Anterior cingulate cortex (tissue), 58 donors: Measurements from ENCODE around the gene CD8B2.
"Not testable (repeated sequence)": the region's sequence is repeated elsewhere in the genome, so short reads cannot be mapped to it uniquely, and the experiment has no call there.

Experiments used
- DNase-seq, 58 donors: peaks; one replicate each; lab custom pipeline; 2025; lab: John Stamatoyannopoulos, UW

Gene CD8B2

GRCh38 chr2:106486551-106487385, at the start of gene CD8B2:
TSS of gene CD8B2 (plus strand) at chr2:106487364. CDS start at chr2:106487427, 63 bp downstream.
- not testable (repeated sequence) for DNase-seq

DNA sequence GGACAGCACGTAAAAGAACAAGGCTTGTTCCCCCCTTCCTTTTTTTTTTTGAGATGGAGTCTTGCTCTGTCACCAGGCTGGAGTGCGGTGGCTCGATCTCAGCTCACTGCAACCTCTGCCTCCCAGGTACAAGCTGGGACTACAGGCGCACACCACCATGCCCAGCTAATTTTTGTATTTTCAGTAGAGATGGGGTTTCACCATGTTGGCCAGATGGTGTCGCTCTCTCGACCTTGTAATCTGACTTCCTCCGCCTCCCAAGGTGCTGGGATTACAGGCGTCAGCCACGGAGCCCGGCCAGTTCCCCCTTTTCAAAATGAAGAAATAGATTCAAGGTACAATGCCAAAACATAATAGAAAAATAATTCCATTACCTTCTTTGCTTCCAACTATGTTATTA, 25.3 kb upstream of the CD8B2 start:
- DNase-seq = not testable (repeated sequence)

- not testable (repeated sequence) for DNase-seq
These were observed 19.6 kb upstream of the CD8B2 start for GRCh38 chr2:106467516-106467915.

DNA sequence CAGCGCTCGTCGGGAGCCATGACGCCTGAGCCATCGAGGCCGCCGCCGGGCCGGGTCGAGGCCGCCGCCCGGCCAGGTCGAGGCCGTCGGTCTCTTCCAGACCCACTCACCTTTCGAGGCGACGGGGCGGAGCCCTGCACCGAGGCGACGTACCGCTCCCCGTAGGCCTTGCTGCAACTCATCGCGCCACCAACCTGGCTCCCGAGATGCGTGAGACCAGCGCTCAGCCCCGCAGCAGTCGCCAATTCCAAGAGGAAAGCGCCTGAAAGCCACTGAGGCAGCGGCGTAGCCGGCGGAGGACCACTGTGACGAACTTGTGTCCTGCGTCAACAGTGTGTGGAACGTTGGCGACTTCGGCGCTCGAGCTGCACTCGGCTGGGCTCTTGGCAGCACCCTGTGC, 19.1 kb upstream of the CD8B2 start, which contains the start of gene RGPD3:
Gene RGPD3 (minus strand): TSS at position 307 of the 400 bp plus-strand sequence. CDS start 125 bp downstream, at position 182.
- not testable (repeated sequence) for DNase-seq

DNA sequence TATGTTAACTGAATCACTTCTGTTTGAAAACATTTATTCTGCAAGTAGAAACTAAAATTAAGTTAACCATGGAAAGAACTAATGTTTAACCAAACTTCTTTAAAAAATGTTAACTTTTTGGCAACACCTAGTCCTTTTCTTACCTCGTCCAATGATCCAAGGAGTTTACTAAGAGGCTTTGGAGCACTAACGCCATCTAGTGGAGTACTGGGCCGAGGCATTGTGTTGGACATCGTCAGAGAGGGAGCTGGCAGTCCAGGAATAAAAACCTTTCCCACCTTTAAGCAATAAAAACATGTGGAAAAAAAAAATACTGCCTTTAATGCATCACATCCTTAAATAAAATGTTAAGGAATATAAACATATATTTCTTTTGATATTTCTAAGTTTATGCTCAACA, 16.5 kb upstream of the CD8B2 start:
- not testable (repeated sequence) for DNase-seq

GRCh38 chr2:106477647-106478046, 9.5 kb upstream of the CD8B2 start:
- not testable (repeated sequence) for DNase-seq

GRCh38 chr2:106479563-106479962, 7.6 kb upstream of the CD8B2 start:
- not testable (repeated sequence) for DNase-seq

GRCh38 chr2:106487386-106488191, 425 bp downstream of the CD8B2 start:
- DNase-seq = not testable (repeated sequence)

DNA sequence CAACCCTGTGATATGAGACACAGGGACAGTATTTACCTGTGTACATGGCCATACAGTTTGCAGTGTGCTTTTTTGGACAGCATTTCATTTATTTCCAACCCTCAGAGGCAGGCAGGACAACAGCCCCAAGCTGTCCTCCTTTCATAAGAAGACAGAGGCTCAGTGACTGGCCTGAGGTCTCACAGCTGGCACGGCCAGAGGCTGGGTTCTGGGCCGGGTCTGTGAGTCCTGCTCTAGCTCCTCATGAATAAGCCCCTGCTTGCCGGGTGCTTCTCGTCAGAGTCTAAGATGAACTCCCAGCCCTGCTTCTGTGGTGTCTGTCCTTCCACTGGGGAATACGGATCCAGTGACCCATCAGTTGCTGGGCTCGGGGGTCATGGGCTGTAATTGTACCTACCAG, 2.5 kb downstream of the CD8B2 start:
- not testable (repeated sequence) for DNase-seq

DNA sequence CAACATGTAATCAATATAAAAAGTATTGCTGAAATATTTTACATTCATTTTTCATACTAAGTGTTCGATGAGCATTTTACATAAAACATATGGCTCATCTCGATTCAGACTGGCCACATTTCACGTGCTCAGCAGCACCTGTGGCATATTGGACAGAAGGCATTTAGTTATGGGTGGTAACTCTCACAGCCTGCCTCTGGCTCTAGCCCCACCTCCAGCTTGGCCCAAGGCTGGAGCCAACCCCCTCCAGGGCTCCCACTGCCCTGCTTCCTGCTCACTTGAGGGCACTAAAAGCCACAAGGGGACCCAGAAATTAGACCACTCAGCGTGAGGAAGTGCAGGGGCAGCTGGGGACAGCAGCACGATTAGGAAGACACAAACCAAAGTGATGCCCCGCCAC, 5.2 kb downstream of the CD8B2 start:
- DNase-seq = not testable (repeated sequence)

DNA sequence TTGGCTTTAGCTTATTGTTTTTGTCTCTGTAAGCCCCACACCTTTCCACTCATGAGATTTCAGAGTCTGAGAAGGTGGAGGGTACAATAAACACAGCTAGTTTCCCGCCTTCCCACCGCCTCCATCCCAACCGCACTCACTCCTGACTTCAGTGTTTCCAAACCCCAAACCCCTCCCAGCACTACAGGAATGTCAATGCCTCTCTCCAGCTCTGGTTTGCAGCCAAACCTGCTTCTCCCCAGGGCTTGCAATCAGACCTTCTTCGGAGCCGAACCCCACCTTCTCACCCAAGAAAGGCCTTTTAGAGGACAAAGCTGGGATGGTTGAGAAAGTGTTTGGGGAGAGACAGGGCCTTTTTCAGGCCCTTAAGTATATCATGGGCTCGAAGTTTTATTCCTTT, 5.7 kb downstream of the CD8B2 start:
- DNase-seq = not testable (repeated sequence)

GRCh38 chr2:106498549-106498948, 11.4 kb downstream of the CD8B2 start:
- DNase-seq = not testable (repeated sequence)

- not testable (repeated sequence) for DNase-seq
These were observed 13.2 kb downstream of the CD8B2 start for GRCh38 chr2:106500350-106500749.

DNA sequence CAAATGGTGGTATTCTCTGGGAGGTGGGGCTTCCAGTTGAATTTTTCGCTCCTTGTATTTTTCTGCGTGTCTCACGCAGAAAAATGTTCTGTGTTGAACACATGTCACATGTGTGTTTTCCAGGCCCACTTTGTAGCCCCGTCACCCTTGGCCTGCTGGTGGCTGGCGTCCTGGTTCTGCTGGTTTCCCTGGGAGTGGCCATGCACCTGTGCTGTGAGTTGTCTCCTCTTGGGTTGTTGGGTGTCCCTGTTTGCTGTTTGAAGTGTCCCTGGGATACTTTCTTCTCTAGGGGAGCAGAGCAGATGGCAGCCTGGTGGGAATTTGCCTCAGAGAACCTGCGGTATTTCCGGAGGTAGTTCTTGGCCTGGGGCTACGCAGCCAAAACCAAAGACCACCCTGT, 15.2 kb downstream of the CD8B2 start:
- not testable (repeated sequence) for DNase-seq

DNA sequence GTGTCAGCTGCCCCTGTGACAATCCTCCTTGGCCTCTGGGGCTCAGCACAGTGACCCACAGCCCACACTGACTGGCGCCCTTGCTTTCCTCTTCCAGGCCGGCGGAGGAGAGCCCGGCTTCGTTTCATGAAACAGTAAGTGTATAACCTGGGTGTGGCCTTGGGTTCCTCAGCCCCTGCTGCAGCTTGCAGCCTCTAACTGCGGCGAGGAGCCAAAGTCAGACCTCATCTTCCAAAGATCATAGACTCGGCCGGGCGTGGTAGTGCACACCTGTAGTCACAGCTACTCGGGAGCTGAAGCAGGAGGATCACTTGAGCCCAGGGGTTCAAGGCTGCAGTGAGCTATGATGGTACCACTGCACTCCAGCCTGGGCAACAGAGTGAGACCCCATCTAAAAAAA, 17.0 kb downstream of the CD8B2 start:
- DNase-seq = not testable (repeated sequence)

DNA sequence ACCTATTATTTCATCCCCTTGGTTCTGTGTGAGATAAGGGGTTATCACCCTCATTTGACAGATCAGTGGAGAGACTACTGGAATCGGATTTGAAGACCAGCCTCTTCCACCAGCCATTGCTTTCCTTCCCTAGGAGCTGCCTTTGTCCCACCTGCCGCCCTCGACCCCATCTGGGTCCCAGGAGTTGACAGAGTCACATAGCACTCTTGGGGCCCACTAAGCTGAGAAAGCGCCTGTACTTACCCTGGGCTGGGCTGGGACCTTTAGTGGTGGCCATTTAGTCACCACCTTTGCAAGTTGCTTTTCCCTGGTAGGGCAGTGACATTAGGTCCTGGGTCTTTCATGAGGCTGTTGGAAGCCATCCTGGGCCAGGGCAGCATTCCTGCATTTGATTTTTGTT, 17.6 kb downstream of the CD8B2 start:
- DNase-seq = not testable (repeated sequence)

DNA sequence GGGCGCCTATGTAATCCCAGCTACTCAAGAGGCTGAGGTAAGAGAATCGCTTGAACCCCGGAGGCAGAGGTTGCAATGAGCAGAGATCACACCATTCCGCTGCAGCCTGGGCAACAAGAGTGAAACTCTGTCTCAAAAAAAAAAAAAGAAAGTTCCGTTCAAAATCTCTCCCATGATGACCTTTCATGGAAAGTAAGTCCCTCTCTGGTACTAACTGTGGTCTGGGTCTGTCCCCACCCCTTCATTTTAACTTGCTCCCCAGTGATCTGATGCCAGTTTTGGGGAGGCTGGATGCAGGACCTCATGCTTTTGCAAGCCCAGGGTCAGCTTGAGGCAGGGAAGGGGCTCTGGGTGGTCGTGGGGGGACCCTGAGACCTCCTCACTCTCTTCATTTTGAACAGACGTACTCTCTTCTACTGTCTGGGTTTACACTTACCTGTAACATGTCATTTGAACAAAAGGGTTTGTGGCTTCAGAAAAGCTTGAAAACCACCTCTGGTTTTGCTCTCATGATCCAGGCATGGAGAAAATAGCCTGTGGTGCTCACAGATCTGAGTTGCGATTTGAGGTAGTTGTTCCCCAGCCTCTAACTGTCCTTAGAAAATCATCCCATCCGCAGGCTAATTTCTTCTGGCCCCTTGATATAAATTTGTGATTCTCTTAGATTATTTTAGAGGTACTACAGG, 19.0 kb downstream of the CD8B2 start:
- DNase-seq = not testable (repeated sequence)

- not testable (repeated sequence) for DNase-seq
These were observed 21.7 kb downstream of the CD8B2 start for GRCh38 chr2:106508660-106509373.

GRCh38 chr2:106509374-106509770, 22.2 kb downstream of the CD8B2 start:
- DNase-seq = not testable (repeated sequence)

- not testable (repeated sequence) for DNase-seq
These were observed 23.6 kb downstream of the CD8B2 start for GRCh38 chr2:106510791-106511190.
